Calu3 (cell line): Measurements from ENCODE around the gene MIEF1. TPM values are rescaled to one million over a fixed set of nuclear protein-coding genes. Genes with fewer than 3 reads are reported as not detected.

Source experiments
- BruUV-seq: library from RNA; stranded (reverse); fragments of 400-500 nt; replicated peaks from 2 replicates; lab custom pipeline; 2021; lab: Mats Ljungman, UMichigan
- CTCF ChIA-PET: fragments of 300-600 bp; sonication (Branson Sonifier 250); formaldehyde crosslinking; loops from one replicate; lab custom pipeline; 2022; ENCODE audit warnings: antibody characterized with exemption; lab: Charles Lee
- DNase-seq: peaks from one replicate; pipeline ENCODE4 v3.0.0; 2022
- H3K27ac Mint-ChIP-seq: one replicate; pipeline ENCODE4 v1.8.0; 2022; ENCODE audit warnings: mixed read lengths; ENCODE audit not compliant: unreplicated experiment
- H3K27me3 Mint-ChIP-seq: one replicate; pipeline ENCODE4 v1.8.0; 2022; ENCODE audit warnings: mixed read lengths; ENCODE audit not compliant: unreplicated experiment
- H3K36me3 Mint-ChIP-seq: one replicate; pipeline ENCODE4 v1.8.0; 2022; ENCODE audit warnings: mild to moderate bottlenecking, moderate library complexity, mixed read lengths; ENCODE audit not compliant: insufficient read depth, unreplicated experiment
- H3K4me1 Mint-ChIP-seq: one replicate; pipeline ENCODE4 v1.8.0; 2022; ENCODE audit warnings: mild to moderate bottlenecking, low read depth, mixed read lengths; ENCODE audit not compliant: unreplicated experiment
- H3K4me3 Mint-ChIP-seq: one replicate; pipeline ENCODE4 v1.8.0; 2022; ENCODE audit warnings: mild to moderate bottlenecking, low read depth, moderate library complexity, mixed read lengths; ENCODE audit not compliant: unreplicated experiment
- H3K9me3 Mint-ChIP-seq: one replicate; pipeline ENCODE4 v1.8.0; 2022; ENCODE audit warnings: low read depth, mixed read lengths; ENCODE audit not compliant: unreplicated experiment
- CTCF ChIP-seq: fragments of 200-600 bp; IDR thresholded peaks from one replicate; pipeline ENCODE4 v1.8.0; 2022; ENCODE audit warnings: antibody characterized with exemption; ENCODE audit not compliant: unreplicated experiment
- intact Hi-C: fragments of 100-400 bp; cut with micrococcal nuclease; formaldehyde crosslinking; loops from one replicate; pipeline ENCODE4 v1.10.0; 2022; ENCODE audit not compliant: unreplicated experiment
- total RNA-seq: library from RNA; stranded (reverse); gene quantifications from 2 replicates; pipeline ENCODE4 v1.2.3, GENCODE V29; 2022

Gene MIEF1
- total RNA-seq, 1 experiment from 2014 or later = 39.2 TPM

- Mint-ChIP-seq H3K27ac (no peak overlapping the region), H3K36me3 (peaks cover 78% of the 10 kb centered on the region), H3K9me3 (no peaks in the 10 kb centered on the region), H3K4me3 (no peak overlapping the region), H3K27me3 (no peaks in the 10 kb centered on the region), H3K4me1 (peaks cover 25% of the 10 kb centered on the region)
- BruUV-seq = no TSS peak
- no peak for DNase-seq
- intact Hi-C loops = no loop called here
- TF ChIP-seq CTCF = no peak
- CTCF ChIA-PET = no interaction called here
These were observed 6.3 kb downstream of the MIEF1 start for GRCh38 chr22:39508393-39508792.

- Mint-ChIP-seq H3K4me1 (peaks cover 14% of the 10 kb centered on the region), H3K4me3 (no peak overlapping the region)
These were observed 8.5 kb downstream of the MIEF1 start for GRCh38 chr22:39510529-39511149.

GRCh38 chr22:39511226-39511625, 9.1 kb downstream of the MIEF1 start:
- H3K27ac Mint-ChIP-seq = no peak overlapping the region
- no peak for TF ChIP-seq CTCF
- BruUV-seq = no TSS peak
- H3K4me1 Mint-ChIP-seq = peaks cover 10% of the 10 kb centered on the region
- no peak for DNase-seq
- CTCF ChIA-PET = interaction anchor here (1.1 kb wide), 1 partner anchor 14 kb away, joined by 3 read pairs; no protein-coding TSS in a partner anchor
- H3K9me3 Mint-ChIP-seq = no peaks in the 10 kb centered on the region
- H3K27me3 Mint-ChIP-seq = no peaks in the 10 kb centered on the region
- intact Hi-C loops = no loop called here
- no peak overlapping the region for H3K4me3 Mint-ChIP-seq
- peaks cover 83% of the 10 kb centered on the region for H3K36me3 Mint-ChIP-seq

More at GRCh38 chr22:39510529-39511149, 8.5 kb downstream of the MIEF1 start:
- Mint-ChIP-seq H3K9me3 (no peaks in the 10 kb centered on the region), H3K27me3 (no peaks in the 10 kb centered on the region), H3K36me3 (peaks cover 83% of the 10 kb centered on the region), H3K27ac (no peak overlapping the region)
- no peak for DNase-seq
- intact Hi-C loops = no loop called here
- CTCF ChIA-PET = interaction anchor here (0.6 to 1.2 kb wide), 3 partner anchors 47 to 687 kb away, joined by 3 to 4 read pairs (median 3); partner anchors contain the start of gene TAB1
- no TSS peak for BruUV-seq
- no peak for TF ChIP-seq CTCF

- no peak for TF ChIP-seq CTCF
- peaks cover 79% of the 10 kb centered on the region for H3K36me3 Mint-ChIP-seq
- no TSS peak for BruUV-seq
- CTCF ChIA-PET = interaction anchor here (0.6 to 1.1 kb wide), 2 partner anchors 15 to 31 kb away, joined by 3 read pairs; no protein-coding TSS in a partner anchor
- H3K4me1 Mint-ChIP-seq = peaks cover 10% of the 10 kb centered on the region
- intact Hi-C loops = no loop called here
- no peaks in the 10 kb centered on the region for H3K9me3 Mint-ChIP-seq
- H3K4me3 Mint-ChIP-seq = no peak overlapping the region
- no peaks in the 10 kb centered on the region for H3K27me3 Mint-ChIP-seq
- no peak overlapping the region for H3K27ac Mint-ChIP-seq
- DNase-seq = no peak
These were observed 9.9 kb downstream of the MIEF1 start for GRCh38 chr22:39512026-39512425.
